Stimulated activated CD8-positive, alpha-beta memory T cell treated with anti-CD3 and anti-CD28 coated beads, Interleukin-7, amount 100 ng/mL, for 1 hour (primary cell): ENCODE results near the gene FHOD1.

Source experiments
- DNase-seq, 2 donors: peaks; one replicate each; pipeline ENCODE4 v3.0.0-alpha.2; 2020; ENCODE audit warnings: low read depth in 2 of 2

The FHOD1 gene

GRCh38 chr16:67208154-67208896 is 39.0 kb downstream of the FHOD1 start:
- no peak for DNase-seq

GRCh38 chr16:67207249-67208091 is 39.8 kb downstream of the FHOD1 start:
- DNase-seq: no peak

- no peak for DNase-seq
Measured at GRCh38 chr16:67206838-67207248, 40.4 kb downstream of the FHOD1 start.

GRCh38 chr16:67206129-67206837 is 41.0 kb downstream of the FHOD1 start:
- no peak for DNase-seq

GRCh38 chr16:67204076-67204475 is 43.2 kb downstream of the FHOD1 start:
- no peak for DNase-seq

- no peak for DNase-seq
Measured at GRCh38 chr16:67202956-67203493, 44.3 kb downstream of the FHOD1 start.

- DNase-seq: no peak
Measured at GRCh38 chr16:67202426-67202825, 44.9 kb downstream of the FHOD1 start.

GRCh38 chr16:67201411-67202345 is 45.6 kb downstream of the FHOD1 start:
- no peak for DNase-seq

GRCh38 chr16:67200491-67200890 is 46.8 kb downstream of the FHOD1 start:
- DNase-seq: no peak

GRCh38 chr16:67199808-67200198 is 47.5 kb downstream of the FHOD1 start:
- DNase-seq: no peak

GRCh38 chr16:67199011-67199807 is 48.1 kb downstream of the FHOD1 start, which contains the start of gene ELMO3:
ELMO3 (plus strand) TSS chr16:67199131; CDS start chr16:67199327, 196 bp downstream.
- DNase-seq: no peak

- DNase-seq: no peak
Measured at GRCh38 chr16:67198238-67198734, 49.0 kb downstream of the FHOD1 start.

- no peak for DNase-seq
Measured at GRCh38 chr16:67197704-67198103, 49.6 kb downstream of the FHOD1 start.

- no peak for DNase-seq
Measured at GRCh38 chr16:67196881-67197280, 50.4 kb downstream of the FHOD1 start.

GRCh38 chr16:67195676-67196075 is 51.6 kb downstream of the FHOD1 start:
- no peak for DNase-seq

- DNase-seq: no peak
Measured at GRCh38 chr16:67194260-67194659, 53.0 kb downstream of the FHOD1 start.

- no peak for DNase-seq
Measured at GRCh38 chr16:67193536-67193935, 53.7 kb downstream of the FHOD1 start.

- no peak for DNase-seq
Measured at GRCh38 chr16:67192781-67193361, 54.4 kb downstream of the FHOD1 start.

GRCh38 chr16:67191995-67192681 is 55.1 kb downstream of the FHOD1 start, which contains the start of gene E2F4:
E2F4 (plus strand) TSS chr16:67192155; CDS start chr16:67192228, 73 bp downstream.
- DNase-seq: peak; percentile 69 to 75
